BLaER1 (cell line): ENCODE results near the gene GAA.

Experiments used
- H3K27ac ChIP-seq: shearing (Covaris generic); formaldehyde crosslinking; 2 replicates; pipeline ENCODE4 v1.8.1; 2022
- H3K27me3 ChIP-seq: shearing (Covaris generic); formaldehyde crosslinking; 2 replicates; pipeline ENCODE4 v1.8.1; 2022
- H3K36me3 ChIP-seq: shearing (Covaris generic); formaldehyde crosslinking; 2 replicates; pipeline ENCODE4 v1.8.1; 2022
- H3K4me1 ChIP-seq: shearing (Covaris generic); formaldehyde crosslinking; 2 replicates; pipeline ENCODE4 v1.8.1; 2022
- H3K4me2 ChIP-seq: shearing (Covaris generic); formaldehyde crosslinking; 2 replicates; pipeline ENCODE4 v1.8.1; 2022
- H3K4me3 ChIP-seq: shearing (Covaris generic); formaldehyde crosslinking; 2 replicates; pipeline ENCODE4 v1.8.1; 2022
- H3K9ac ChIP-seq: shearing (Covaris generic); formaldehyde crosslinking; 2 replicates; pipeline ENCODE4 v1.8.1; 2022
- H3K9me3 ChIP-seq: shearing (Covaris generic); formaldehyde crosslinking; 2 replicates; pipeline ENCODE4 v1.8.1; 2022
- H4K20me1 ChIP-seq: shearing (Covaris generic); formaldehyde crosslinking; 2 replicates; pipeline ENCODE4 v1.8.1; 2022
- Cebpa-rat ChIP-seq: shearing (Covaris generic); IDR thresholded peaks from 2 replicates; pipeline ENCODE4 v1.8.1; 2022

GAA gene

GRCh38 chr17:80137131-80137530, 35.8 kb downstream of the GAA start:
- no peak overlapping the region for H3K4me2 ChIP-seq
- no peak for TF ChIP-seq Cebpa-rat
- no peaks in the 10 kb centered on the region for H3K9me3 ChIP-seq
- H3K27ac ChIP-seq: no peak overlapping the region
- H3K36me3 ChIP-seq: peaks cover 97% of the 10 kb centered on the region
- H3K9ac ChIP-seq: no peak overlapping the region
- no peaks in the 10 kb centered on the region for H3K27me3 ChIP-seq
- H3K4me1 ChIP-seq: no peaks in the 10 kb centered on the region
- peaks cover 42% of the 10 kb centered on the region for H4K20me1 ChIP-seq
- H3K4me3 ChIP-seq: no peak overlapping the region

DNA sequence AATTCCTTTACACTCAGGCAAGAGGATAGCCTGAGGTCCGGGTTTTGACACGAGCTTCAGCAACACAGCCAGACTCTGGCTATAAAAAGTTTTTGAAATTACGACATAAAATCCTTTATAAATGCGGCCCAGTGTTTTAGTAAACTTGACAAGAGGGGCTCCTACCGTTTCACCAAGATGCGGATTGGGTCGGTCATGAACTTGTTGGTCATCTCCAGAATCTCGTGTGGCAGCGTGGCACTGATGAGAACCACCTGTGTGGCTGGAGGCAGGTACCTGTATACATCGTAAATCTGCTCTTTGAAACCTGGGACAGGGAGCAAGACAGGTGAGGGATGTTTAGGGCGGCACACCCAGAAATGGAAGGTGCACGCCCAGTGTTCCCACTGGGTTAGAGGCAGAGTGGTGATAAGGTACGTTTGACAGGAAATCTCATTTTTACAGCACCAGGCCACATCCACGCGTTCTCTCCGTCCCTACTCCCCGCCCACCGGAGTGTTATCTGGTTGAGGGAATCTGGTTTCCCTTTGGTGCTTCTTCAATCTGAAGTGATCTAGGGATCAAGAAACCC, 37.6 kb downstream of the GAA start:
- TF ChIP-seq Cebpa-rat: no peak
- peaks cover 100% of the 10 kb centered on the region for H3K36me3 ChIP-seq
- no peaks in the 10 kb centered on the region for H3K27me3 ChIP-seq

GRCh38 chr17:80141463-80142165, 40.2 kb downstream of the GAA start:
- H3K27ac ChIP-seq: no peak overlapping the region
- H4K20me1 ChIP-seq: peaks cover 76% of the 10 kb centered on the region
- no peak overlapping the region for H3K4me2 ChIP-seq
- peaks cover 25% of the 10 kb centered on the region for H3K4me1 ChIP-seq
- H3K27me3 ChIP-seq: no peaks in the 10 kb centered on the region
- no peak for TF ChIP-seq Cebpa-rat
- no peaks in the 10 kb centered on the region for H3K9me3 ChIP-seq
- peaks cover 82% of the 10 kb centered on the region for H3K36me3 ChIP-seq
- H3K4me3 ChIP-seq: no peak overlapping the region
- no peak overlapping the region for H3K9ac ChIP-seq

More for the DNA sequence above, 37.6 kb downstream of the GAA start:
- no peaks in the 10 kb centered on the region for H3K9me3 ChIP-seq
- H3K4me2 ChIP-seq: no peak overlapping the region
- H3K4me1 ChIP-seq: peaks cover 5% of the 10 kb centered on the region
- peaks cover 49% of the 10 kb centered on the region for H4K20me1 ChIP-seq
- no peak overlapping the region for H3K9ac ChIP-seq
- no peak overlapping the region for H3K4me3 ChIP-seq
- no peak overlapping the region for H3K27ac ChIP-seq

DNA sequence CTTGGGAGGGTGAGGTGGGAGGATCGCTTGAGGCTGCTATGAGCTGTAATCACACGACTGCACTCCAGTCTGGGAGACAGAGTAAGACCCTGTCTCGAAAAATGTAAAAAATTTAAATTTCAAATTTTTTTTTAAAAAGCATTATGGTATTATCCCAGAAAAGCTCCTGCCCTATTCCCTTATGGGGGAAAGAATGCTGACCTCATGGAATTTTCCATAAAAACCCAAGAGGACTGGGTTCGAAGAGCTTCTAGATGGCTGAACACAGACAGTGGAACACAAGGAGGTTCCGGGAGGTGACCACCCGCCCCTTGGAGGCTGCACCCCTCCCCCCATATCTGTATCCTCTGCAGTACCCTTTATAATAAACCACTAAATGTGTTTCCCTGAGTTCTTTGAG, 41.5 kb downstream of the GAA start:
- H3K9me3 ChIP-seq: no peaks in the 10 kb centered on the region
- H3K4me1 ChIP-seq: peaks cover 27% of the 10 kb centered on the region
- no peak for TF ChIP-seq Cebpa-rat
- H4K20me1 ChIP-seq: peaks cover 71% of the 10 kb centered on the region
- no peak overlapping the region for H3K9ac ChIP-seq
- peaks cover 69% of the 10 kb centered on the region for H3K36me3 ChIP-seq
- no peak overlapping the region for H3K4me3 ChIP-seq
- no peaks in the 10 kb centered on the region for H3K27me3 ChIP-seq
- H3K4me2 ChIP-seq: no peak overlapping the region
- no peak overlapping the region for H3K27ac ChIP-seq

DNA sequence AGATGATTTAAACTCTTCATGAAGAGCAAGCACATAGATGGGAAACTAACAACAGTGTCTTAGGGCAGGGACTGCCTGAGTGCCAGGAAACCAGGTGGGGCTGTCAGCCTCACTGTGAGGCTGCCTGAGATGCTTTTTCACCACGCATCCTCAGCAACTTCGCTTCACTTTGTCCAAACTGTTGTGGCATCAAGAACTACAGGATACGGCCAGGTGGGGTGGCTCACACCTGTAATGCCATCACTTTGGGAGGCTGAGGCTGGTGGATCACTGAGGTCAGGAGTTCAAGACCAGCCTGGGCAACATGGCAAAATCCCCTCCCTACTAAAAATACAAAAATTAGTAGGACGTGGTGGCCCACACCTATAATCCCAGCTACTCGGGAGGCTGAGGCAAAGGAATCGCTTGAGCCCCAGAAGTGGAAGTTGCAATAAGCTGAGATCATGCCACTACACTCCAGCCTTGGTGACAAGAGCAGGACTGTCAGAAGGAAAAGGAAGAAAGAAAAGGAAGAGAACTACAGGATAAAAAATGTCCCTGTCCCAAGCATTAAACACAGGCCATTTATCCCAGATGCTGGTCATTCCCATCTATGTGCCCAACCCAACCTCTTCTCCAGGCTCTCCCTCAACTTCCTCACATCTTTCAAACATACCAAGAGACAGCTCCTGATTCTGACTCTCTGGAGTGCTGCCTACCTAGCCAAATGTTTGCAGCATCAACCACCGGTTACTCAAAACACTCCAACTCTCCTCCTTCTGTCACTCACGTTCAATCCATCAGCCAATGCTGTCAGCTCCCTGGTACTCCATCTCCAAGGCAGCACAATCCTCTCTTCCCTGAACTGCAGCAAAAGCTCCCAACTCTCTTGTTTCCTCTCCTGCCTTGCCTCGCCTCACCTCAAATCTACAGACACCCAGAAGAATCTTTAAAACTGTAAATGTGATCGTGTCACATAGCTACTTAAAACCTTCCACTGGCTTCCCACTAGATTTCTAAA, 44.0 kb downstream of the GAA start:
- peak overlapping the region; percentile 97 for H3K9ac ChIP-seq
- peaks cover 41% of the 10 kb centered on the region for H3K4me1 ChIP-seq
- peaks cover 44% of the 10 kb centered on the region for H3K36me3 ChIP-seq
- H3K4me3 ChIP-seq: peak overlapping the region; percentile 95
- H3K4me2 ChIP-seq: peak overlapping the region; percentile 93
- H4K20me1 ChIP-seq: peaks cover 63% of the 10 kb centered on the region
- peak overlapping the region; percentile 96; the same call in 1 of the 2 replicates for H3K27ac ChIP-seq
- H3K9me3 ChIP-seq: no peaks in the 10 kb centered on the region
- TF ChIP-seq Cebpa-rat: no peak
- H3K27me3 ChIP-seq: no peaks in the 10 kb centered on the region

DNA sequence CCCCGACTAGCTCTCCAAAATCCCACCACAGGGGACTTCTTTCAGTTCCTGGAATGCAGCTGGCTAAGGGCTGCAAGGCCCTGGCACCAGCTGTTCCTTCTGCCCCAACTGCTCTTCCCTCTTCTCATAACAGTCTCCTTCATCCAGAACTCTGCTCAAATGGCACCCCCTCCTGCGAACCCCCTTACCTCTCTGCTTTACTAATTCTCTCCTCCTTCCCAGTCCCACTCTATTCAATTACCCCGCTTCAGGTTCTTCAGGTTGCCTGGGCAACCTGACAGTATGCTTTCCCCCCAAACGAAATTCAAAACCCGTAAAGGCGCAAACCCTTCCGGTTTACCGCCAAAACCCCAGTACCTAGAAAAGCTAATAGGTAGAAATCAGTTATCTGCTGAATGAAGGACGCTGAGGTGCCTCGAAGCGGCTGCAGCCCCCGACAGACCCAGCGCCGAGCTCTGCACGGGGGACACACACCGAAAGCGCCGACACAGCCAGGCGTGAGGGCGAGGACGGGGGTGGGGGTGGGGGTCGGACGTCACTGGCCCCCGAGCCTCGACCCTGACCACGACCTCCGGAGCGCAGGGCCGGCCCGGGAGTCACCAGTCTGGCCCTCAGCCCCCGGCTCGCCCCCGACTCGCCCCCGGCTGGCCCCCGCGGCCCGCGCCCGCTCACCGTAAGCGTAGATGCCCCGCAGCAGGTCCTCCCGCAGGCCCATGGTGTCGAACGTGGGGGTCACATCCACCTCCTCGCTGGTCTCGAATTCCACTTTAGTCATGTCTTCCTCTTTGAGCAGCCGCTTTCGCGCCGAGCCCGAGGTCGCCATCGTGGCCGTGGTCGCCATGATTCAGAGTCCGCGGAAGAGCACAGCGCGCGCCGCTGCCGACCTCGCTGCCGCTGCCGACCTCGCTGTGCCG, 45.0 kb downstream of the GAA start:
- Histone ChIP-seq H3K4me3 (peak overlapping the region; percentile 95), H3K9me3 (no peaks in the 10 kb centered on the region), H3K36me3 (peaks cover 34% of the 10 kb centered on the region), H3K4me2 (peak overlapping the region; percentile 93), H3K27ac (peak overlapping the region; percentile 96), H3K9ac (peak overlapping the region; percentile 97), H4K20me1 (peaks cover 53% of the 10 kb centered on the region), H3K27me3 (no peaks in the 10 kb centered on the region), H3K4me1 (peaks cover 41% of the 10 kb centered on the region)
- TF ChIP-seq Cebpa-rat: no peak

DNA sequence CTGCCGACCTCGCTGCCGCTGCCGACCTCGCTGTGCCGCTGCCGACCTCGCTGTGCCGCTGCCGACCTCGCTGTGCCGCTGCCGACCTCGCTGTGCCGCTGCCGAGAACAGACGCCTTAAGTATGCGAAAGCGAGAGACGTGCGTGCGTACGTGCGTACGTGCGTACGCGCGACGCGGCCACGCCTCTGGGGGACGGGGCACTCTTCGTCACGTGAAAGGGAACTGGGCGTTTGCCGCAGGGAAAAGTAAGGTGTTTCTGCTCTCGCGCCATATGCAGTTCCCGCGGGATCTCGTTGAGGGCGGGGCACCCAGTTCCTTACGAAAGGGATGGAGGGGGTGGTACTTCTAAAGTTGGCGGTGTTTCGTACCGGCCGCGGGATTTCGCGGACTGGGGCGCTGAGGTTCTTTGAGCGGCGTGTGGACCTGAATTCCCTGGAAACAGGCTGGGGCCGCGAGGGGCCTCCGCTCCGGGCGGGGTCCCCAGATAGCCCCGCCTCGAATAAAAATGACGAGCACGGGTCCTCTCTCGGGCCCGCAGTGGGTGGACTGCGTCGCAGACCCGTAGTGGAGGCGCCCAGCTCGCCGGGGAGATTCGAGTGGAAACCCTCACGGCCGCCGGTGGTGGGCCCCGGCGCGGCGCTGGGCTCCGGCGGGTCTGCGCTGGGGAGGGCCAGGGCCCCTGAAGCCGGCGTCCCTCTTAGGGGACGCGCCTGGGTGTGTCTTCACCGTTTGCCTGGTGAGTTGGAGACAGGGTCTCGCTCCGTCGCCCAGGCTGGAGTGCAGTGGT, 45.8 kb downstream of the GAA start, which contains the start of gene EIF4A3:
TSS of gene EIF4A3 (minus strand) at position 94 of the 788 bp plus-strand sequence. CDS start 167 bp downstream, outside the sequence.
- no peaks in the 10 kb centered on the region for H3K9me3 ChIP-seq
- peak within 1 kb of the TSS; percentile 95 for H3K4me3 ChIP-seq
- H3K27me3 ChIP-seq: no peaks in the 10 kb centered on the region
- peaks cover 45% of the 10 kb centered on the region for H4K20me1 ChIP-seq
- H3K9ac ChIP-seq: peak within 1 kb of the TSS; percentile 97
- peaks cover 26% of the 10 kb centered on the region for H3K36me3 ChIP-seq
- no peak for TF ChIP-seq Cebpa-rat
- H3K4me2 ChIP-seq: peak within 1 kb of the TSS; percentile 93
- H3K4me1 ChIP-seq: peaks cover 47% of the 10 kb centered on the region
- peak within 1 kb of the TSS; percentile 96 for H3K27ac ChIP-seq

GRCh38 chr17:80151333-80151732, 50.0 kb downstream of the GAA start:
- H3K4me3 ChIP-seq: no peak overlapping the region
- H3K4me1 ChIP-seq: peaks cover 43% of the 10 kb centered on the region
- TF ChIP-seq Cebpa-rat: no peak
- no peaks in the 10 kb centered on the region for H3K27me3 ChIP-seq
- H3K36me3 ChIP-seq: no peaks in the 10 kb centered on the region
- H3K9me3 ChIP-seq: peaks cover 23% of the 10 kb centered on the region
- H4K20me1 ChIP-seq: peaks cover 4% of the 10 kb centered on the region
- no peak overlapping the region for H3K4me2 ChIP-seq
- H3K9ac ChIP-seq: no peak overlapping the region
- H3K27ac ChIP-seq: peak overlapping the region; percentile 65; the same call in 1 of the 2 replicates
